Fibroblast of villous mesenchyme (primary cell): Measurements from ENCODE around the gene ADIPOR2. TPM values are rescaled to one million over a fixed set of nuclear protein-coding genes. Genes with fewer than 3 reads are reported as not detected.

Source experiments
- DNase-seq: peaks from one replicate; pipeline ENCODE4 v3.0.0-alpha.2; 2010; ENCODE audit warnings: low read depth
- H3K4me3 ChIP-seq: 2 replicates; pipeline ENCODE4 v1.5.1; 2011; ENCODE audit warnings: low read depth, mild to moderate bottlenecking, low read length
- CTCF ChIP-seq: IDR thresholded peaks from 2 replicates; pipeline ENCODE4 v1.5.1; 2012; ENCODE audit warnings: low read depth, mild to moderate bottlenecking, low read length; ENCODE audit not compliant: insufficient read depth
- total RNA-seq: library from RNA; depleted of rRNA; stranded (reverse); fragments of >200 nt; gene quantifications from 2 replicates; pipeline ENCODE4 v1.2.3, GENCODE V29; 2012

ADIPOR2 gene
- total RNA-seq, 1 donor: 48.8 TPM

- no peak overlapping the region for H3K4me3 ChIP-seq
- no peak for DNase-seq
- TF ChIP-seq CTCF: no peak
These were observed 102.7 kb downstream of the ADIPOR2 start for GRCh38 chr12:1793426-1794210.

- no peak for TF ChIP-seq CTCF
- H3K4me3 ChIP-seq: no peak overlapping the region
- no peak for DNase-seq
These were observed 103.7 kb downstream of the ADIPOR2 start for GRCh38 chr12:1794440-1795090.

GRCh38 chr12:1795221-1795784 lies 104.4 kb downstream of the ADIPOR2 start:
- no peak for TF ChIP-seq CTCF
- no peak for DNase-seq

GRCh38 chr12:1795785-1796514 lies 105.1 kb downstream of the ADIPOR2 start:
- peak; percentile 79 for TF ChIP-seq CTCF
- DNase-seq: peak; percentile 83
- peak overlapping the region; percentile 59 for H3K4me3 ChIP-seq

More at GRCh38 chr12:1795221-1795784, 104.4 kb downstream of the ADIPOR2 start:
- no peak overlapping the region for H3K4me3 ChIP-seq

GRCh38 chr12:1796515-1797010 lies 105.7 kb downstream of the ADIPOR2 start:
- TF ChIP-seq CTCF: no peak
- peak overlapping the region; percentile 59 for H3K4me3 ChIP-seq
- DNase-seq: no peak
